Cardiac fibroblast (primary cell): Measurements from ENCODE around the gene ALAS2.
A peak's percentile ranks its signal among the peaks of the same experiment; 100 is the strongest.
"Not testable (repeated sequence)": the region's sequence is repeated elsewhere in the genome, so short reads cannot be mapped to it uniquely, and the experiment has no call there.

Source experiments
- DNase-seq, 2 donors: peaks; one replicate each; pipeline versions ENCODE4 v3.0.0 to v3.0.0-alpha.2; 2010; ENCODE audit warnings: low read depth in 2 of 2
- H3K4me3 ChIP-seq, 2 donors: replicated peaks in 1 of 2; 1 replicate in 1 of 2; 2 replicates in 1 of 2; pipeline ENCODE4 v1.5.1; 2011; ENCODE audit warnings: low read depth in 2 of 2, low read length in 2 of 2, mild to moderate bottlenecking in 2 of 2, moderate library complexity in 1 of 2
- TF ChIP-seq, protein P1 (sequence below): IDR thresholded peaks from one replicate; pipeline ENCODE4 v1.5.1; 2011; ENCODE audit warnings: low read depth, mild to moderate bottlenecking, low read length, inconsistent platforms

Gene ALAS2

GRCh38 chrX:54992911-54993622, 37.7 kb downstream of the ALAS2 start:
- TF ChIP-seq, protein P1, sequence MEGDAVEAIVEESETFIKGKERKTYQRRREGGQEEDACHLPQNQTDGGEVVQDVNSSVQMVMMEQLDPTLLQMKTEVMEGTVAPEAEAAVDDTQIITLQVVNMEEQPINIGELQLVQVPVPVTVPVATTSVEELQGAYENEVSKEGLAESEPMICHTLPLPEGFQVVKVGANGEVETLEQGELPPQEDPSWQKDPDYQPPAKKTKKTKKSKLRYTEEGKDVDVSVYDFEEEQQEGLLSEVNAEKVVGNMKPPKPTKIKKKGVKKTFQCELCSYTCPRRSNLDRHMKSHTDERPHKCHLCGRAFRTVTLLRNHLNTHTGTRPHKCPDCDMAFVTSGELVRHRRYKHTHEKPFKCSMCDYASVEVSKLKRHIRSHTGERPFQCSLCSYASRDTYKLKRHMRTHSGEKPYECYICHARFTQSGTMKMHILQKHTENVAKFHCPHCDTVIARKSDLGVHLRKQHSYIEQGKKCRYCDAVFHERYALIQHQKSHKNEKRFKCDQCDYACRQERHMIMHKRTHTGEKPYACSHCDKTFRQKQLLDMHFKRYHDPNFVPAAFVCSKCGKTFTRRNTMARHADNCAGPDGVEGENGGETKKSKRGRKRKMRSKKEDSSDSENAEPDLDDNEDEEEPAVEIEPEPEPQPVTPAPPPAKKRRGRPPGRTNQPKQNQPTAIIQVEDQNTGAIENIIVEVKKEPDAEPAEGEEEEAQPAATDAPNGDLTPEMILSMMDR: no peak
- DNase-seq: no peak
- no peak overlapping the region for H3K4me3 ChIP-seq

- DNase-seq: no peak
- H3K4me3 ChIP-seq: no peak overlapping the region
- TF ChIP-seq, protein P1: no peak
Measured at GRCh38 chrX:54991706-54992105, 39.1 kb downstream of the ALAS2 start.

DNA sequence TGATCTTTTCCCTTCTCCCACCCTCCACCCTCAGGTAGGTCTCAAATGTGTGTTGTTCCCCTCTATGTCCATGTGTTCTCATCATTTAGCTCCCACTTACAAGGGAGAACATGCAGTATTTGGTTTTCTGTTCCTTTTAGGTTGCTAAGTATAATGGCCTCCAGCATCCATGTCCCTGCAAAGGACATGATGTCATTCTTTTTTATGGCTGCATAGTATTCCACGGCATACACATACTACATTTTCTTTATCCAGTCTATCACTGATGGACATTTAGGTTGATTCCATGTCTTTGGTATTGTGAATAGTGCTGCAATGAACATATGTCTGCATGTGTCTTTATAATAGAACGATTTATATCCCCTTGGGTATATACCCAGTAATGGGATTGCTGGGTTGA, 47.5 kb downstream of the ALAS2 start:
- not testable (repeated sequence) for H3K4me3 ChIP-seq, DNase-seq

DNA sequence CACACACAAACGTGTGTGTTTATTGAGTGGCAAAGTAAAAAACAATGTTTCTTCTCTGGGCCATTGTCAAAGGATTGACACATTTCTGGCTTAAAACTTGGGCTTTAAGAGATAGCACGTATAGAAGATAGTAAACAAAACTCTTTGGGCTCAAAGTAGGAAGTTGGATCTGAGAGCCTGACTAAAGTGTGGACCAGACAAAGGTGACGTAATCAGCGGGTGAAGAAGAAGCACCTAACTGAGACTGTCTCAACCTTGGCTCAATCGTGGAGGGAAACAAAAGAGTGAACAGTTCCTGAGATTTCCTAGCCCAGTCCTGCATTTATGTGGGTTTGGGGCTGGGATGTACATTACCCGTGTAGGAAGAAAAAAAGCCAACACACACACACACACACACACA, 50.4 kb downstream of the ALAS2 start:
- TF ChIP-seq, protein P1: no peak

DNA sequence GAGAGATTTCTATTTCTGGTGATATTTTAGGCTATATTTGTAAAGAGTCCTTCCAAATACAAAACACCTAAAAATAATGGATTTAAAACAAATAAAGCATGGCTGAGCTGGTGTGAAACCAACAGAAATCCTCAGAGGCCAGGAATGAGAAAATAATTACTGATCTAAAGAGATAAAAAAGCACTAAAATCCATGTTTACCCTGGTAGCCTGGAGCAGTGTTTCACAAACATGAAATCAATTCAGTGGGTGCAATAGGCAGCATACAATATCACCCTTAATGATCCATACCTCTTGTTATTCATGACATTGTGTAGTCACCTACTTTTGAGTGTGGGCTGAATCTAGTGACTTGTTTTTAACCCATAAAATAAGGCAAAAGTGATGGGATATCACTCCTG, 51.3 kb downstream of the ALAS2 start:
- no peak for DNase-seq
- H3K4me3 ChIP-seq: no peak overlapping the region
- TF ChIP-seq, protein P1: no peak

More for the DNA sequence above, 50.4 kb downstream of the ALAS2 start:
- H3K4me3 ChIP-seq: no peak overlapping the region
- DNase-seq: no peak

DNA sequence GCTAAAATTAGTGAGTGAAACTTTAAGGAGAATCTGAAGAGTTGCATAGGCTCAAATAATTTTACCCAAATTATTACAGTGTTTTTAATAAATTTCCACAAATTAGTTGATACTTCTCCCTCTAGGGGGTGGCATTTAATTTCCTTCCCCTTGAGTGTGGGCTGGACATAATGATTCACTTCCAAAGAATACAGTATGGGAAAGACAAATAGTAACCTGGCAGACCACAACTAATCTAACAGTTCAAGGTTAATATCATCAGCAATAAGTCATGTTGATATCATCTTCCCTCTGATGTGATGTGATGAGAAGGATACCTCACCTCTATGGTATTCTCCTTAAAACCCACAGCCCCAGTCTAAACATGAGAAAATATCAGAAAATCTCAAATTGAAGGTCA, 52.3 kb downstream of the ALAS2 start:
- TF ChIP-seq, protein P1: no peak
- peak; percentile 0 to 7 for DNase-seq
- H3K4me3 ChIP-seq: no peak overlapping the region

DNA sequence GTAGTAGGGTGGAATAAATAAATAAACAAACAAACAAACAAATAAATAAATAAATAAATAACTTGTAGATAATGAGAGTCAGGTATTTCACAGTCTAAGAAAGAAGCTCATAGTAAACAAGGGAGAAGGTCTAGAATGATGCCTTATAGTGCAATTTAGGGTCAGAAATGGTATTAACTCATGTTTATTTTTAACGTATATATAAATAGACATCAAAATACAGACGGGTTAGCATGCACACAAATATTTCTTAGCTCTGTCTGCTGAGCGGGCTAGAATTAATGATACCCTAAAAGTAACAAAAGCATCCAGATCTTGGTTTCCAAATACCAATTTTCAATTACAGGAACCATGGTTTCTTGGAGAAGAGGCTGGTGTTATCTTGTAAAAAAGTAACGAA, 53.4 kb downstream of the ALAS2 start:
- no peak overlapping the region for H3K4me3 ChIP-seq
- DNase-seq: no peak
- TF ChIP-seq, protein P1: no peak
